ENCODE data around the gene PLCB1. TPM values are rescaled to one million over a fixed set of nuclear protein-coding genes. Genes with fewer than 3 reads are reported as not detected.

PLCB1 gene
- total and polyA plus RNA-seq, 4 donors: 1.6 to 43.8 (median 6.1) TPM

GRCh38 chr20:8534368-8535160 lies 402.5 kb downstream of the PLCB1 start:
- H3K27me3 ChIP-seq (ENCODE audit: control insufficient read depth in 3 of 3, insufficient read depth in 3 of 3, low read length in 2 of 3): no peaks in the 10 kb centered on the region
- TF ChIP-seq CTCF (IDR thresholded peaks at IDR 0.05; ENCODE audit: control extremely low read depth, extremely low read depth): no peak
- H3K4me1 ChIP-seq (ENCODE audit: control insufficient read depth in 5 of 5, insufficient read depth in 5 of 5, low read length in 5 of 5): peaks cover 0 to 1% (median 0%) of the 10 kb centered on the region in 5 donors
- no peaks in the 10 kb centered on the region for H3K9me3 ChIP-seq (ENCODE audit: control insufficient read depth in 4 of 4, insufficient read depth in 3 of 4, low read length in 3 of 4)
- H3K27ac ChIP-seq (ENCODE audit: low read depth in 1 of 2, low read length in 1 of 2): no peak overlapping the region
- no peaks in the 10 kb centered on the region for H3K36me3 ChIP-seq (ENCODE audit: control insufficient read depth in 4 of 4, insufficient read depth in 4 of 4, low read length in 4 of 4)
- ATAC-seq (ENCODE audit: insufficient read depth, low FRiP score) (no peak), DNase-seq (no peak)
- no peak overlapping the region for H3K4me3 ChIP-seq
- WGBS, 2 donors: 62 to 63% methylated on average over 5 of the region's 5 CpGs
- H3K9ac ChIP-seq (ENCODE audit: insufficient read depth in 1 of 2, low read length in 2 of 2): no peak overlapping the region

DNA sequence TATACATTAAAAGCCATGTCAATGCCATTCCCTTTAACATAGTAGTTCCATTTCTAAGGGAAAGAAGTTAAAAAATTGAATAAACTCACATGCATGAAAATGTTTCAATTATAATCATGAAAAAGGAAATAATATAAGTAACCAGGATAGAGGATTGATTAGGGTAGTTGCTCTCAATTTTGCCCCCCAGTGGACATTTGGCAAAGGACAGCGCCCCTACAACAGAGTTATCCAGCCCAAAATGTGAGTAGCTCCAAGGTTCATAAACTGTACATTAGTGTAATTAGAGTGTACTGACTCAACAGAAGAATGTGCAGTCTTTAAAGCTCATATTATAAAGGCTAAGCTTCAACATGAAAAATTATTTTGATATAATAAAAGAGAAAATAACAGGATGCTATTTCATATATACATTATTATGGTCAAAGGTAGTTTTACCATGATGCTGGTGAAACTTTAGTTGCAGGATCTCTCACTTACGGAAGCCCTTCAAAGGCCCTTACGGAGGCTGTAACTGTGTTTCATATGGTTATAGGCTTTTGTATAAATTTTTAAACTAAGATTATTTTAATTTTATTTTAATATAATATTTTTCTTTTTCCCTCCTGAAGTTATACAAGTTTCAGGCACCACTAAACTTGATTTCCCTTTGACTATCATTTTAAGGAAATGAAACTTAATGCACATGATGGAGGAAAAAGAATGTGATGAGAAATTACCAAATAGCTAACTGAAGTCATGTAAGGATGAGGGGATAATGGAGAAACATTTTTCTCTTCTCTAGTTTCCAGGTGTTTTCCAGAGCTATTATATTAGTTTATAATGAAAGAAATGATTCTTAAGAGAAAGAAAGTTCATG lies 403.6 kb downstream of the PLCB1 start:
- DNase-seq (no peak), ATAC-seq (ENCODE audit: insufficient read depth, low FRiP score) (no peak)
- H3K4me3 ChIP-seq: no peak overlapping the region
- no peak overlapping the region for H3K9ac ChIP-seq (ENCODE audit: insufficient read depth in 1 of 2, low read length in 2 of 2)
- H3K4me1 ChIP-seq (ENCODE audit: control insufficient read depth in 5 of 5, insufficient read depth in 5 of 5, low read length in 5 of 5): peaks cover 0 to 1% (median 0%) of the 10 kb centered on the region in 5 donors
- H3K27ac ChIP-seq (ENCODE audit: low read depth in 1 of 2, low read length in 1 of 2): no peak overlapping the region
- no peaks in the 10 kb centered on the region for H3K36me3 ChIP-seq (ENCODE audit: control insufficient read depth in 4 of 4, insufficient read depth in 4 of 4, low read length in 4 of 4)
- no peaks in the 10 kb centered on the region for H3K27me3 ChIP-seq (ENCODE audit: control insufficient read depth in 3 of 3, insufficient read depth in 3 of 3, low read length in 2 of 3)
- H3K9me3 ChIP-seq (ENCODE audit: control insufficient read depth in 4 of 4, insufficient read depth in 3 of 4, low read length in 3 of 4): no peaks in the 10 kb centered on the region
- 94% methylated on average over 3 of the region's 3 CpGs for whole genome bisulfite sequencing, 2 donors
- TF ChIP-seq CTCF (IDR thresholded peaks at IDR 0.05; ENCODE audit: control extremely low read depth, extremely low read depth): no peak

DNA sequence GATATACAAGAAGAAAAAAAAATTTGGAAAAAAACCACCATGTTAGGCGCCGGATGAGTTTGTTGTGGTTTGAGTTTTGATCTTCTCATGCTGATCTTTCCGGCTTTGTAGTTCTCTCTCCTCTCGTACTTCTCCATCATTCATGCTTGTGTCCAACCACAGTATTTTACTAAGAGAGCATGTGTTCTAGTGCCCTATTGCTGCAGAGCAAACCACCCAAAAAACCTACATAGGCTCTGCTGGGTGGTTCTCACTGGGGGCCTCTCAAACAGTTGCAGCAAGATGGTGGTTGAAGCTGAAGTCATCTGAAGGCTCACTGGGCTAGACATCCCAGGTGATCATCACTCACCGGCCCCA lies 404.2 kb downstream of the PLCB1 start:
- Histone ChIP-seq H3K27ac (ENCODE audit: low read depth in 1 of 2, low read length in 1 of 2) (no peak overlapping the region), H3K27me3 (ENCODE audit: control insufficient read depth in 3 of 3, insufficient read depth in 3 of 3, low read length in 2 of 3) (no peaks in the 10 kb centered on the region), H3K9me3 (ENCODE audit: control insufficient read depth in 4 of 4, insufficient read depth in 3 of 4, low read length in 3 of 4) (no peaks in the 10 kb centered on the region), H3K4me3 (no peak overlapping the region), H3K9ac (ENCODE audit: insufficient read depth in 1 of 2, low read length in 2 of 2) (no peak overlapping the region), H3K4me1 (ENCODE audit: control insufficient read depth in 5 of 5, insufficient read depth in 5 of 5, low read length in 5 of 5) (peaks cover 0 to 1% (median 0%) of the 10 kb centered on the region in 5 donors), H3K36me3 (ENCODE audit: control insufficient read depth in 4 of 4, insufficient read depth in 4 of 4, low read length in 4 of 4) (no peaks in the 10 kb centered on the region)
- DNase-seq: no peak
- TF ChIP-seq CTCF (IDR thresholded peaks at IDR 0.05; ENCODE audit: control extremely low read depth, extremely low read depth): no peak
- no peak for ATAC-seq (ENCODE audit: insufficient read depth, low FRiP score)
- WGBS, 2 donors: 73 to 88% methylated on average over 5 of the region's 5 CpGs
